CD4-positive, alpha-beta T cell treated with Interleukin-15 for 4 hours (primary cell): Measurements from ENCODE around the gene ZIC1.

Experiments used
- DNase-seq: peaks from one replicate; pipeline ENCODE4 v3.0.0-alpha.2; 2020; ENCODE audit warnings: low spot score

The ZIC1 gene

GRCh38 chr3:147409143-147410115 is at the start of gene ZIC1:
Gene ZIC1 (plus strand): TSS chr3:147409365. CDS start chr3:147410113, 748 bp downstream.
- no peak for DNase-seq

- DNase-seq: no peak
Measured at GRCh38 chr3:147360051-147360439, 49.1 kb upstream of the ZIC1 start.

- no peak for DNase-seq
Measured at GRCh38 chr3:147360646-147361453, 48.3 kb upstream of the ZIC1 start.

DNA sequence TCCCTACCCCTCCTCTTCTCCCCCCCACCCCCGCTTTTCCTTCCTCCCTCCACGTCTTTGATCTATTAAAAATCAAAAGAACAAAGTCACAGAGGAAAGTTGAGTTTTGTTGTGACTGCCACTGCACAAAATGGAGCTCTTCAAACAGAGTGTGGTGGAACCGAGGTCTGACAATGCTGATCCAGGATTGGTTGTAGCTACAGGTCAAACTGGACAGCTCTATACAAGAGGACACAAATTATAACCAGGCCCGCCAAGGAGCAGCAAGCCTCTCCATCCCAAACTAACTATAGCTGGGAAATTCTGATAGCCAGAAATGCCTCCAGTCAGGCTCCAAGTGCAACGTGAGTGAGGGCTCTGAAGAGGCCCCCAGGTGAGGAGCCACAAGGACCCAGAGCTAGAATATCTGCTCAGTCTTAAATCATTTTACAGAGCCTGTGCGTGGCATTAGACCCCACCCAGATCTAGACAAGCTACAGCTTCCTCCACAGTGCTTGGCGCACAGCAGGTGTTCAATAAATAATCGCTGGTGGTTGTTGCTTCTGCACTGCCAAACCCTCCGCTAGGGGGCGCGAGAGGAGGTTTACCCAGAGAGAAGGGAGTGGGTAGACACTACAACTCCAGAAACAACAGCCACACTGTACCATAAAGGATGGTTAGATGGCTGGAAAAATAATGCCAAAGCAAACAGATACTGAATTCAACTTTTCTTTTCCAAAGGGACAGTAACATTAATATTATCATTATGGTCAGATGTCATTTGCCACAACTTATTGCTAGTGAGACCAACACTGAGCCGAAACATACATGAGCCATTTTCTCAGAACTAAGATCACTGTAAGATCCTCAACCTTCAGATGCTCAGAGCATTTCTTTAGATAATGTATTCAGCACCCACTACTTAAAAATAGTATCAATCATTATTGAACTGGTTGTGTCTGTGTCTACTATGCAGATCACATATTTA is 47.4 kb upstream of the ZIC1 start:
- DNase-seq: no peak

DNA sequence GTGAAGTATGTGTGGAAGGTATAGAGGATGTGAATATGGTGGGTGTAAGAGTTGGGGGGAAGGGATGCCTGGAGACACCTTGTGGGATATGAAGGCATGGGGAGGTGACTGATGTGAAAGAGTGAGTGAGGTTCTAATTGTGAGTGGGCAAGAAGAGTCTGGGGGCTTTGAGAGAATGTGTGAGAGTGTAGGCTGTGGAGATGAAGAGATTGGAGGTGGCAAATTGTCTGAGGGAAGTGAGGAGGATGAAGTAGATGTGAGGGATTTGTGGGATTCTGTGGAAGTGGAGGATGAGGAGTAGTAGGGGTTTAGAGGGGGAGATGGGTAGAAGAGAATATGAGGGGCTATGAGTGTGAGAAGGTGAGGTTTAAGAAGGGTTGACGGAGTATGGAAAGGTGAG is 44.4 kb upstream of the ZIC1 start:
- no peak for DNase-seq

DNA sequence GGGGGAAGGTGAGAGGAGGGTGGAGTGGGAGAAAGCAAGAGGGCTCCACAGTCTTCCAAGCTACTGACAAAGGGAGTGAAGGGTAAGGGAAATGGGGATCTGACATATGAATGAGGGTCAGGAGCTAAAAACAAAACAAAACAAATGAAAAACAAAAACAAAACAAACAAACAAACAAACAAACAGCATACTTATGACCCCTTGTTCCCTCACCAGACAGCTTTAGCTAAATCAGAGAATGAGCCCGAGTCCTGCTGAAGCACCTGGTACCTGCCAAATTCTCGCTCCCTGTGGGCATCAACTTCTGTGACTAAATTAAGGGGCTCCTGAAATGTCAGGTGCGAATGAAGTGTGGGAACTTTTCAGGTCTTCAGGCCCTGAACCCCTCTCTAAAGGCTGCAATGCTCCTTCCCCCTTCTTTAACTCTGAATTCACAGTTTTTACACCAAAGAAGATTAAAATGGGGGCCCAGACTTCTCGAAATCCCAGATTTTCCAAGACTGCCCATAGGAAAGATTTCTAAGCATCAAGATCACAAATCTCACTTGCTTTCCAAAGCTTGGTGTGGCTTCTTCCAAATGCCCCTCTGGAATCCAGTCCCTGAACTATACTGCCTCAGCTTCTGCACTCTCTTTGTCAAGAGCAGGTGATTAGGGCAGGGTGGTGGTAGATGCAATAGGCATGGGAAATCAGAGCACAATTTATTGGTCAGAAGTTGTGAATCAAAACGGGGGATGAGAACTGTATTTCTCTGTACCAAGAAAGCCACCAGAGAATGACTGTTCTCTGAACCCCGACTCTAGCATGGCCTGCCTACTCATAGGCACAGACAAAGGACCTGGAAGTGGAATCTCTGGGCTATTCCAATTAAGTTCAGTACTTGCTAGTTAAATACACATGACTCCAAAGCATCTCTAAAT is 43.7 kb upstream of the ZIC1 start:
- DNase-seq: no peak

GRCh38 chr3:147367676-147368075 is 41.5 kb upstream of the ZIC1 start:
- DNase-seq: no peak

GRCh38 chr3:147368151-147368550 is 41.0 kb upstream of the ZIC1 start:
- DNase-seq: no peak

DNA sequence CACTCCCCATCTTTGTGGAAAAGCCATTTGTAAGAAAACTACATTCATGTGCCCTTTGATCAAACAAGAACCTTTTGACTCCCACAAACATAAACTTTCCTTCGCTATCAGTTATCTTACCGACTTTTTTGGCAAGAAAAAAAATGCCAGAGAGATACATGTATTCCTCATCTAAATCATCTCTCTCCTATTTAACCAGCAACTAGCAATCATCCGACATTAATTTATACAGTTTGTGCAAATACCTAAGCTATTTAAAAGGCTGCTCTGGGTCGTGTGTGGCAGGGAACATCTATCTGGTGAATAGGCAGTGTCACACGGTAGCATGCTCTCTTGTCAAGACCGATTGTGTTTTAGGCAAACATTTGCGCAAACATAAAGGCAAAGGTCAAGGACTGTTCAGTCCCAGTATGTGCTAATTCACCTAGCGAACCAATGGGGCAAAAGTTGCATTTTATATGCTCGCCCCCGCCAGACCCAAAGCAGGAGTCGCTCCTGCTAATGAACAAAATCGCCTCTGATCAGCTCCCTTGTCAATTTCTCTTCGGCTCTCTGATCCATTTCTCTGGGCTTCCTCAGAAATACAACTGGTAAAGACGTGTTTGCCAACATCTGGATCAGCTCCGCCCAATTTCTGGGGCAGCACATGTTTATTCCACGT is 40.5 kb upstream of the ZIC1 start:
- no peak for DNase-seq

GRCh38 chr3:147369231-147369630 is 39.9 kb upstream of the ZIC1 start:
- no peak for DNase-seq

GRCh38 chr3:147369661-147370123 is 39.5 kb upstream of the ZIC1 start:
- DNase-seq: no peak

DNA sequence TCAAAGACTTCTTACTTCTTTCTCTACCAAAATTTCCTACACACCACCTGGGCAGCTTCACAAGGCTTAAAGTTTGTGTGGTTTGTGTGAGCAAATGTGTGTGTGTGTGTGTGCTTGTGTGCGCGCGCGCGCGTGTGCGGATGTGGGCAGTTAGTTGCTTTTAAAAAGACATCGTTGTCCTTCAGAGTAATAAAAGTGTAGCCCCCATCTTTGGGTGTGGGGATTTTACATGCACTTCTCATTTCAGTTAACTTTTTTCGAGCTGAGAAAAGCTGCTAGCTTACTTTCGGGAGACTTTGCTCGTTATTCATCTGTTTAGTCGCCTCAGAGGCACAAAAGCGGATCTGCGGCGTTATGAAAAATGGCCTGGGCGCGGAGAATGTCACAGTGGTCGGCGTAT is 38.8 kb upstream of the ZIC1 start:
- no peak for DNase-seq

DNA sequence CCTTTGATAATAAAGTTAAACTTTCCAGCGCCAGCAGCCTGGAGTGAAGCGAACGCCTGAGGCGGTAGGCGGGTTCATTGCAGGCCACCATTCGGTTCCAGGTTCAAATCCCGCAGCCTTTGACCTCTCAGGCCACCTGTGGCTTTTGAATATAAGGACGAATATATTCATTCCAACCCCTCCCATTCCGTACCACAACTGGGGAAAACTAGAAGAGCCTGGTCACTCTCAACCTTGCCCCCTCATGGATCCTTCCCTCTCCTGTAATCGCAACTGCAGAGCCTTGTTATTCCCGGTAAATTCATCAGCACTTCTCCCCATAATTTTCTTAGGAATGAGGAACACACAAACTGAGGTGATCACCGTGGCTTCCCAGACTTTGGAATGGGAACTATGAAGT is 38.0 kb upstream of the ZIC1 start:
- no peak for DNase-seq

- no peak for DNase-seq
Measured at GRCh38 chr3:147371771-147372340, 37.3 kb upstream of the ZIC1 start.

DNA sequence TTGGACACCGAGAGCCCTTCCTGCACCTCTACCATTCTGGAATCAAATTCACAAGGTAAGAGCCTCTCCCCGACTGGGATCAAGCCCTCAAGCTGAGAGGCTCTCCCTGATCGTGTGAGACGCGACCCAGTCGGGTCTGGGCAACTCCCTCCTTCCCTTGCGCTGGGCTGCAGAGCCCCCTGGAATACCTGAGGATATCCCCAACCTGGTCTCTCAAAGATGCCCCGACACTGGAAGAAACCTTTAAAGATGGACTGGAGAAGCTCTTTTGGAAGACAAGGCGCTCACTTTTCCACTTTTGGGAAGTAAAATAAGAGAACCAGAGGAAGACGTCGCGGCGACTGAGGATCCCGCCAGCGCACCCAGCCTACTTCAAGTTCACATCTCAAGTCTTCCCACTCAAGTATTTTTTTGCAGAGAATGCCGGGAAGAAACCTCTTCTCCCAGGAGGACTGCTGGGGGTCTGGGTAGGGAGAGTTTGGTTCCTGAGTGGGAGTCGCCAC is 36.6 kb upstream of the ZIC1 start:
- DNase-seq: no peak

- no peak for DNase-seq
Measured at GRCh38 chr3:147373301-147373700, 35.9 kb upstream of the ZIC1 start.

- DNase-seq: no peak
Measured at GRCh38 chr3:147377412-147378367, 31.5 kb upstream of the ZIC1 start.

DNA sequence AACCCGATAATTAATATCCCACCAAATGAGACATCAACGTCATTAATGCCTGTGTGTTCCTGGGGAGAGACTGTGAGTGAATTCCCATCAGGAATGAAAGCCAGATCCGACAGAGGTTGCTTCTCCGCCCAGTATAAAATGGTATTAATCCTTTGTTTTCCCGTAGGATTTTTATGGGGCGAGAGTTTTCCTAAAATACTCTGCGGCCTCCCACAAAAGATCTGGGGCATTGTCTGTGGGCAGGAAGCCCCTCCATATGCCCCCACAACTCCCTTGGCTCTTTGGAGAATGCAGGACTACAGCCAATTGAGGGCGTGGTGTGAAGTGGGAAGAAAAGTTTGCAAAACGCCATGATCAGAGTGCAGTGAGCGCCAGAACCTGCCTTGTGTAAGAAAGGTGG is 29.5 kb upstream of the ZIC1 start:
- DNase-seq: no peak
